Measurements from ENCODE around the gene CGB8.

CGB8 gene

GRCh38 chr19:49009828-49010227 is 39.1 kb downstream of the CGB8 start:
- TF ChIP-seq CTCF (IDR thresholded peaks at IDR 0.05): no peak
- no peak overlapping the region for H3K27ac ChIP-seq
- H3K27me3 ChIP-seq: no peaks in the 10 kb centered on the region
- intact Hi-C loops (cut with DNase I; ENCODE audit: low total_unique reads): no loop called here
- H3K4me3 ChIP-seq: no peak overlapping the region
- peaks cover 62 to 93% (median 81%) of the 10 kb centered on the region in 3 donors for H3K36me3 ChIP-seq
- H3K9me3 ChIP-seq: no peaks in the 10 kb centered on the region
- no peak for DNase-seq
- H3K4me1 ChIP-seq: no peaks in the 10 kb centered on the region

- Histone ChIP-seq H3K9me3 (no peaks in the 10 kb centered on the region), H3K4me1 (no peaks in the 10 kb centered on the region), H3K36me3 (peaks cover 53 to 93% (median 86%) of the 10 kb centered on the region in 3 donors), H3K27ac (no peak overlapping the region), H3K4me3 (no peak overlapping the region), H3K27me3 (no peaks in the 10 kb centered on the region)
- intact Hi-C loops (cut with DNase I; ENCODE audit: low total_unique reads): no loop called here
- no peak for TF ChIP-seq CTCF (IDR thresholded peaks at IDR 0.05)
- no peak for DNase-seq
These were observed 42.0 kb downstream of the CGB8 start for GRCh38 chr19:49006905-49007304.

DNA sequence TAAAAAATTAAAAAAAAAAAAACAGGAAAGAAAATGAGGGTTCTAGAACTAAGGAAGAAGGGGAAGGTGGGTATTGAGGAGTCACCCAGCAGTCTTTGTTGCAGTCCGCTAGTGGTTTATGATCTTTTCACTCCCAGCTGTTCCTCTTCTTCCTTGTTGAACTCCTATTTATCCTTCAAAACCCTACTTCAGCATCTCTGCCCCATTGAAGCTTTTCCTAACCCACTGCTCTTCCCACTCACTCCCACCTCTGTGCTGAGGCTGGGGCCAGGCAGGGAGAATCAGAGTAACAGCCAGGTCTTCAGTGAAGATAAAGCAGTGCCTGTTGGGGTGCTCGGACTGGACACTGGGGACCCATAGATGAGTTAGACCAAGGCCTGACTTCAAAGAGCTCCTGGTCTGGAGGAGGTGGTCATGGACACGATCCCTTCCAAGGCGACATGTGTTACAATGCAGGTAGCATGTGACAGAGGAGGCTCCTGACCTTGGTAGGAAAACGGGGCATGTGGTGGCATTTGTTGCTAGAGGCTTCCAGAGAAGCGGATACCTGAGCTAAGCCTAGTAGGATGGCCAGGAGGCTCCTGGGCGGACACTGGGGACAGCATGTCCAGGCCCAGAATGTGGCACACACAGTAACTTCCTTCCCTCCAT is 43.8 kb downstream of the CGB8 start:
- Histone ChIP-seq H3K4me1 (no peaks in the 10 kb centered on the region), H3K9me3 (no peaks in the 10 kb centered on the region), H3K4me3 (no peak overlapping the region), H3K27ac (no peak overlapping the region), H3K27me3 (no peaks in the 10 kb centered on the region), H3K36me3 (peaks cover 38 to 78% (median 68%) of the 10 kb centered on the region in 3 donors)
- intact Hi-C loops (cut with DNase I; ENCODE audit: low total_unique reads): no loop called here
- no peak for DNase-seq
- no peak for TF ChIP-seq CTCF (IDR thresholded peaks at IDR 0.05)

GRCh38 chr19:49004133-49004532 is 44.8 kb downstream of the CGB8 start:
- Histone ChIP-seq H3K4me1 (no peaks in the 10 kb centered on the region), H3K9me3 (no peaks in the 10 kb centered on the region), H3K27me3 (no peaks in the 10 kb centered on the region), H3K36me3 (peaks cover 28 to 76% (median 58%) of the 10 kb centered on the region in 3 donors), H3K27ac (no peak overlapping the region), H3K4me3 (no peak overlapping the region)
- intact Hi-C loops (cut with DNase I; ENCODE audit: low total_unique reads): no loop called here
- DNase-seq: no peak
- no peak for TF ChIP-seq CTCF (IDR thresholded peaks at IDR 0.05)

- no peak for DNase-seq
- Histone ChIP-seq H3K9me3 (no peaks in the 10 kb centered on the region), H3K27ac (no peak overlapping the region), H3K4me1 (peaks cover 0 to 10% (median 2%) of the 10 kb centered on the region in 4 donors), H3K4me3 (no peak overlapping the region), H3K27me3 (no peaks in the 10 kb centered on the region), H3K36me3 (peaks cover 6 to 39% (median 23%) of the 10 kb centered on the region in 3 donors)
- intact Hi-C loops (cut with DNase I; ENCODE audit: low total_unique reads): loop anchor here (10.0 kb wide), 1 partner anchor 355 kb away; the partner anchor contains the start of gene CA11
- TF ChIP-seq CTCF (IDR thresholded peaks at IDR 0.05): peak; percentile 27 to 43
These were observed 49.2 kb downstream of the CGB8 start for GRCh38 chr19:48999481-49000325.
